A673 (cell line): ENCODE measurements around the gene OBP2B.

Experiments
- EZH2 ChIP-seq: fragments of 200-600 bp; sonication (generic); IDR thresholded peaks from 2 replicates; pipeline ENCODE4 v1.6.1; 2017; ENCODE audit warnings: borderline replicate concordance, low read depth, mild to moderate bottlenecking, mixed read lengths, antibody characterized with exemption, low read length; ENCODE audit not compliant: poor library complexity, severe bottlenecking
- TF ChIP-seq, protein P1 (sequence below): fragments of 300-800, 200-600 bp; sonication (generic); conservative IDR thresholded peaks from 2 replicates; pipeline ENCODE4 v1.5.1; 2017; ENCODE audit warnings: low read depth, mild to moderate bottlenecking, antibody characterized with exemption, low read length, moderate library complexity, mixed read lengths

DNA sequence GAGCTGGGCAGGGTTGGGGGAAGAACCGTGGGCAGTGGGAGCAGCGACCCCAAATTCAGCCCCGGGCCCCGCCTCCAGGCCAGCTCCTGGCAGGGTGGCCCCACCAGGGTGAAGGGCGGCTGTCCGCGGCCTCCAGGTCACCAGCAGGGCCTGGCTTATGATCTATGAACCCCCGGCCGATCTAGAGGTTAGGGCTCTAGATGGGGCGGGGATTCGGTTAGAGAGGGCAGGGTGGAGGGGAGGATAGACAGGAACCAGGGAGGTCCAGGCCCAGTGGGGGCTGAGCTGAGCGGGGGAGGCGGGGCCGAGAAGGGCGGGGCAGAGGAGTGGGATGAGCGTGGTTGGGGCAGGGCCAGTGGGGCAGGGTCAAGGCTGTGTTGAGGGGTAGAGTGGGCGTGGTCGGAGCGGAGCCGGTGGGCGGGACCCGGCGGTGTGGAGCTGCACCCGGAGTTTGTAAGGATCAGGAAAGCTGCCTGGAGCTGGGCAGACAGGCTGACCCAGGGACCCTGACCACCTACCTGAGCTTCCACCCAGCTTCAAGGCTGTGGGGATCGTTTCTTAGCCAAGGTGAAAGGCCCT is 29.3 kb upstream of the OBP2B start:
- TF ChIP-seq, protein P1, sequence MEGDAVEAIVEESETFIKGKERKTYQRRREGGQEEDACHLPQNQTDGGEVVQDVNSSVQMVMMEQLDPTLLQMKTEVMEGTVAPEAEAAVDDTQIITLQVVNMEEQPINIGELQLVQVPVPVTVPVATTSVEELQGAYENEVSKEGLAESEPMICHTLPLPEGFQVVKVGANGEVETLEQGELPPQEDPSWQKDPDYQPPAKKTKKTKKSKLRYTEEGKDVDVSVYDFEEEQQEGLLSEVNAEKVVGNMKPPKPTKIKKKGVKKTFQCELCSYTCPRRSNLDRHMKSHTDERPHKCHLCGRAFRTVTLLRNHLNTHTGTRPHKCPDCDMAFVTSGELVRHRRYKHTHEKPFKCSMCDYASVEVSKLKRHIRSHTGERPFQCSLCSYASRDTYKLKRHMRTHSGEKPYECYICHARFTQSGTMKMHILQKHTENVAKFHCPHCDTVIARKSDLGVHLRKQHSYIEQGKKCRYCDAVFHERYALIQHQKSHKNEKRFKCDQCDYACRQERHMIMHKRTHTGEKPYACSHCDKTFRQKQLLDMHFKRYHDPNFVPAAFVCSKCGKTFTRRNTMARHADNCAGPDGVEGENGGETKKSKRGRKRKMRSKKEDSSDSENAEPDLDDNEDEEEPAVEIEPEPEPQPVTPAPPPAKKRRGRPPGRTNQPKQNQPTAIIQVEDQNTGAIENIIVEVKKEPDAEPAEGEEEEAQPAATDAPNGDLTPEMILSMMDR = no peak
- no peak for TF ChIP-seq EZH2
